ENCODE measurements around the gene PRSS8. TPM values are rescaled to one million over a fixed set of nuclear protein-coding genes. Genes with fewer than 3 reads are reported as not detected.

PRSS8 gene
- total RNA-seq, 1 experiment from 2014 or later: 42.6 TPM

DNA sequence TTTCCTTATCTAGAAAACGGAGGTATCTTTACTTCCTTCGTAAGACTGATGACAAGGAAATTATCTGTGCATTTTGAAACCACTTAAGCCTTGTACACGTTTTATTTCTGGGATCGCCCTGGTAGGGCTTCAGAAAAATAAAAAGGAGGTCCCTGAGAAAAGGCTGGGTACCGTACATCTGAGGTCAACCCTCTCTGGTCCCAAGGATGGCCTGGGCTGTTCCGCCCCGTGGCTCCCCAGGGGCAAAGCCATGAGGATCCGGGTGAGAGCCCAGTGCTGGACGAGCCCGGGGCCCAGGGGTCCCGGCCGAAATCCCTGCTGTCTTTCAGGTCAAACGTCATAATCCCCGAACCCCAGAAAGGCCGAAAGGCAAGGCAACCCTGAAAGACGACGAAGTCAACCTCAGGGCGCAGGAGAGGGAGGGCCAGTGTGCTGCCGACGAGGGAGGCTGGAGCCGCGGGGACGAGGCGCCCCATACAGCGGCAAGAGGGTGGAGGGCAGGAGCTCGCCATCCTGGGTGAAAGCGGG is 43.8 kb upstream of the PRSS8 start:
- Histone ChIP-seq H3K79me2 (ENCODE audit: insufficient read depth, low read length) (peaks cover 43% of the 10 kb centered on the region), H3K9me3 (ENCODE audit: control insufficient read depth in 1 of 2, insufficient read depth in 1 of 2, low read depth in 1 of 2, low read length in 2 of 2) (no peaks in the 10 kb centered on the region), H4K20me1 (ENCODE audit: insufficient read depth) (peaks cover 34% of the 10 kb centered on the region), H3K9ac (ENCODE audit: low read length) (peak overlapping the region; percentile 98), H3K4me3 (replicated peaks in 1 of 2; ENCODE audit: low read depth in 1 of 2, low read length in 2 of 2) (peak overlapping the region; percentile 90 to 93), H3K27me3 (ENCODE audit: insufficient read depth, low read length) (no peaks in the 10 kb centered on the region), H3K4me1 (ENCODE audit: control insufficient read depth in 1 of 2, insufficient read depth in 2 of 2, low read length in 2 of 2) (peaks cover 10 to 26% of the 10 kb centered on the region in 2 experiments), H3K36me3 (ENCODE audit: control insufficient read depth in 1 of 2, insufficient read depth in 2 of 2, low read length in 2 of 2) (peaks cover 20 to 31% of the 10 kb centered on the region in 2 experiments), H3K27ac (ENCODE audit: low read depth, low read length) (peak overlapping the region; percentile 92), H3K9me2 (ENCODE audit: insufficient read depth) (no peaks in the 10 kb centered on the region), H2AFZ (ENCODE audit: low read depth, low read length, poor library complexity, severe bottlenecking) (peak overlapping the region; percentile 77), H3K4me2 (ENCODE audit: low read length) (peak overlapping the region; percentile 92)
- ChIA-PET RAD21 (ENCODE audit: low non-redundant PET in 1 of 2, low total read pairs in 2 of 2, uncharacterized antibody in 2 of 2, unreplicated experiment in 2 of 2) (no interaction called here), CTCF (no interaction called here), POLR2A (interaction anchor here (0.6 to 2.1 kb wide), 19 partner anchors 8 to 280 kb away, joined by 3 to 17 read pairs (median 4); partner anchors contain the start of genes ARMC5, HSD3B7, KAT8 and TRIM72)
- no peak for DNase-seq (ENCODE audit: low read depth, low spot score)
- ATAC-seq: peak; percentile 14
- no peak for TF ChIP-seq SP1 (IDR thresholded peaks at IDR 0.05; ENCODE audit: low read depth)
- no peak for TF ChIP-seq POLR2AphosphoS5 (IDR thresholded peaks at IDR 0.05; ENCODE audit: low read depth, low read length)
- TF ChIP-seq, protein P1, sequence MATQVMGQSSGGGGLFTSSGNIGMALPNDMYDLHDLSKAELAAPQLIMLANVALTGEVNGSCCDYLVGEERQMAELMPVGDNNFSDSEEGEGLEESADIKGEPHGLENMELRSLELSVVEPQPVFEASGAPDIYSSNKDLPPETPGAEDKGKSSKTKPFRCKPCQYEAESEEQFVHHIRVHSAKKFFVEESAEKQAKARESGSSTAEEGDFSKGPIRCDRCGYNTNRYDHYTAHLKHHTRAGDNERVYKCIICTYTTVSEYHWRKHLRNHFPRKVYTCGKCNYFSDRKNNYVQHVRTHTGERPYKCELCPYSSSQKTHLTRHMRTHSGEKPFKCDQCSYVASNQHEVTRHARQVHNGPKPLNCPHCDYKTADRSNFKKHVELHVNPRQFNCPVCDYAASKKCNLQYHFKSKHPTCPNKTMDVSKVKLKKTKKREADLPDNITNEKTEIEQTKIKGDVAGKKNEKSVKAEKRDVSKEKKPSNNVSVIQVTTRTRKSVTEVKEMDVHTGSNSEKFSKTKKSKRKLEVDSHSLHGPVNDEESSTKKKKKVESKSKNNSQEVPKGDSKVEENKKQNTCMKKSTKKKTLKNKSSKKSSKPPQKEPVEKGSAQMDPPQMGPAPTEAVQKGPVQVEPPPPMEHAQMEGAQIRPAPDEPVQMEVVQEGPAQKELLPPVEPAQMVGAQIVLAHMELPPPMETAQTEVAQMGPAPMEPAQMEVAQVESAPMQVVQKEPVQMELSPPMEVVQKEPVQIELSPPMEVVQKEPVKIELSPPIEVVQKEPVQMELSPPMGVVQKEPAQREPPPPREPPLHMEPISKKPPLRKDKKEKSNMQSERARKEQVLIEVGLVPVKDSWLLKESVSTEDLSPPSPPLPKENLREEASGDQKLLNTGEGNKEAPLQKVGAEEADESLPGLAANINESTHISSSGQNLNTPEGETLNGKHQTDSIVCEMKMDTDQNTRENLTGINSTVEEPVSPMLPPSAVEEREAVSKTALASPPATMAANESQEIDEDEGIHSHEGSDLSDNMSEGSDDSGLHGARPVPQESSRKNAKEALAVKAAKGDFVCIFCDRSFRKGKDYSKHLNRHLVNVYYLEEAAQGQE (IDR thresholded peaks at IDR 0.05; ENCODE audit: low read depth): no peak
- TF ChIP-seq SIN3A (IDR thresholded peaks at IDR 0.05; ENCODE audit: low read depth): no peak
- no peak for TF ChIP-seq ELF1 (IDR thresholded peaks at IDR 0.05; ENCODE audit: borderline replicate concordance, low read depth)
- TF ChIP-seq RAD21 (IDR thresholded peaks at IDR 0.05; ENCODE audit: low read depth): no peak
- no peak for TF ChIP-seq POLR2A (IDR thresholded peaks at IDR 0.05; ENCODE audit: borderline replicate concordance, extremely low read depth, insufficient read depth, insufficient read length)
- TF ChIP-seq CEBPB (IDR thresholded peaks at IDR 0.05; ENCODE audit: low read depth): no peak
- TF ChIP-seq, protein P2, sequence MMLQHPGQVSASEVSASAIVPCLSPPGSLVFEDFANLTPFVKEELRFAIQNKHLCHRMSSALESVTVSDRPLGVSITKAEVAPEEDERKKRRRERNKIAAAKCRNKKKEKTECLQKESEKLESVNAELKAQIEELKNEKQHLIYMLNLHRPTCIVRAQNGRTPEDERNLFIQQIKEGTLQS (IDR thresholded peaks at IDR 0.05): no peak
- no peak for TF ChIP-seq CBX3 (IDR thresholded peaks at IDR 0.05; ENCODE audit: low read depth)
- no peak for TF ChIP-seq EGR1 (IDR thresholded peaks at IDR 0.05; ENCODE audit: low read depth)
- TF ChIP-seq, protein P3, sequence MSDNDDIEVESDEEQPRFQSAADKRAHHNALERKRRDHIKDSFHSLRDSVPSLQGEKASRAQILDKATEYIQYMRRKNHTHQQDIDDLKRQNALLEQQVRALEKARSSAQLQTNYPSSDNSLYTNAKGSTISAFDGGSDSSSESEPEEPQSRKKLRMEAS (IDR thresholded peaks at IDR 0.05): no peak
- TF ChIP-seq YY1 (IDR thresholded peaks at IDR 0.05; ENCODE audit: extremely low read depth, insufficient replicate concordance, low read depth, low read length): no peak
- no TSS peak for BruUV-seq (replicated peaks)
- intact Hi-C loops (cut with micrococcal nuclease): no loop called here

Data from HCT116 (cell line).